NT2/D1 (cell line): ENCODE results near the gene SPART.

ENCODE experiments used
- SUZ12 ChIP-seq: IDR thresholded peaks from 2 replicates; pipeline ENCODE4 v1.6.1; 2011; ENCODE audit not compliant: insufficient read length, insufficient read depth; ENCODE audit errors: extremely low read depth
- YY1 ChIP-seq: IDR thresholded peaks from 2 replicates; pipeline ENCODE4 v1.6.1; 2011; ENCODE audit not compliant: insufficient read length, insufficient read depth
- ZNF274 ChIP-seq: IDR thresholded peaks from 2 replicates; pipeline ENCODE4 v1.6.1; 2011; ENCODE audit warnings: mild to moderate bottlenecking, low read depth, low read length

- TF ChIP-seq SUZ12: no peak
- TF ChIP-seq YY1: no peak
- TF ChIP-seq ZNF274: no peak
Observed at GRCh38 chr13:36329361-36329760, 16.8 kb downstream of the SPART start.
